IPS-15b (cell line): ENCODE measurements around the gene SYVN1.

Experiments
- H3K27me3 ChIP-seq: one replicate; pipeline ENCODE4 v1.6.1; 2013; ENCODE audit warnings: low read length; ENCODE audit not compliant: control insufficient read depth, insufficient read depth
- H3K36me3 ChIP-seq: one replicate; pipeline ENCODE4 v1.6.1; 2013; ENCODE audit warnings: low read length; ENCODE audit not compliant: control insufficient read depth, insufficient read depth
- H3K4me1 ChIP-seq: one replicate; pipeline ENCODE4 v1.6.1; 2013; ENCODE audit warnings: mild to moderate bottlenecking, low read length; ENCODE audit not compliant: control insufficient read depth, insufficient read depth
- H3K4me3 ChIP-seq: one replicate; pipeline ENCODE4 v1.5.1; 2013; ENCODE audit warnings: low read depth, low read length
- H3K9ac ChIP-seq: one replicate; pipeline ENCODE4 v1.6.1; 2013; ENCODE audit warnings: low read depth, mild to moderate bottlenecking, low read length
- H3K9me3 ChIP-seq: one replicate; pipeline ENCODE4 v1.6.1; 2013; ENCODE audit warnings: mild to moderate bottlenecking, low read length; ENCODE audit not compliant: control insufficient read depth, insufficient read depth

The SYVN1 gene

DNA sequence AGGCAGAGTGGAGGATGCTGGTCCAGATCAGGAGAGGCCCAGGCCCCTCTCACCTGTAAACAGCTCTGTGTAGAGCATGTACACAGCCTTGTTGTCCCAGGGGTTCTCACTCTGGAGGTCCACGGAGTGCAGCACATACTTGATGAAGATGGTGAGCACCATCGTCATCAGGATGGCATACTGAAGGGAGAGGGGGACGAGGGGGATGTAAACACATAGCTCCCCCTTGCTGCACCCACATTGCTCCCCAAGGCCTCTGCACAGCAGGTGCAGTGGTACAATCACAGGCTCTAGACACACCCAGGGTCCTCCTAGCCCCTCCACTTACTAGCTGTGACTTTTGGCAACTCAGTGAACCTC lies 2.9 kb downstream of the SYVN1 start:
- Histone ChIP-seq H3K9ac (no peak overlapping the region), H3K4me1 (peaks cover 4% of the 10 kb centered on the region), H3K9me3 (no peaks in the 10 kb centered on the region), H3K36me3 (peaks cover 59% of the 10 kb centered on the region), H3K4me3 (no peak overlapping the region), H3K27me3 (no peaks in the 10 kb centered on the region)

DNA sequence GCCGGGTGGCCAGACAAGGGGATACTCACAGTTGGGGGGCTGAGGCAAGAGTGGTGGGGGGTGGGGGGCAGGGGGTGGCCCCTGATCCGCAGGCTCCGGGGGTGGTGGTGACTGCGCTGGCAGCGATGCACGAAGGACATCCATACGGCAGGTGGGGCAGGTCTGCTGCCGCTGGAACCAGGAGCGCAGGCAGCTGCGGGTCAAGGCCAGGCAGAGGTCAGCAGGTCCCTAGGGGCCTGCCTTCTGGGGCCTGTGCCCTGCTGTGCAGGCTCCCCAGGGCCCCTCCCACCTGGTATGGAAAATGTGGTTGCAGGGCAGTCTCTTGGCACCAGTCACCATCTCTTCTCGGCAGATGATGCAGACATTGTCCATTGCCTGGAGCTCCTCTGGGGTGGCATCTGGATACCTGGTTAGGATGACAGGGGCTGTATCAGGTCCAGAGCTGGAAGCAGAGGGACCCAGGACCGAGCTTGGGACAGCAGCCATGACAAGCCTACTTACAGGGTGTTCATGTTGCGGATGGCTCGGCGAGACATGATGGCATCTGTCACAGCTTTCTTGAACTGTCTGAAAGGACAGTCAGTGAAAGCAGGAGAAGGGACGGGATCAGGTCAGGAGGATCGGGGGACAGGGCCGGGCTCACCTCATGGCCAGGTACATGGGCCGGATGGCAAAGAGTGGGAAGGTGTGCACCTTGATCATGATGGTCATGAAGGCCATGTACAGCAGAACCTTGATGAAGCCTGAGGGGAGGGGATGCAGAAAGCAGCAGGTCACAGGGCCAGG lies 3.5 kb downstream of the SYVN1 start:
- no peak overlapping the region for H3K4me3 ChIP-seq
- H3K36me3 ChIP-seq, result peaks cover 64% of the 10 kb centered on the region
- no peaks in the 10 kb centered on the region for H3K9me3 ChIP-seq
- no peaks in the 10 kb centered on the region for H3K27me3 ChIP-seq
- peaks cover 3% of the 10 kb centered on the region for H3K4me1 ChIP-seq
- H3K9ac ChIP-seq, result no peak overlapping the region

DNA sequence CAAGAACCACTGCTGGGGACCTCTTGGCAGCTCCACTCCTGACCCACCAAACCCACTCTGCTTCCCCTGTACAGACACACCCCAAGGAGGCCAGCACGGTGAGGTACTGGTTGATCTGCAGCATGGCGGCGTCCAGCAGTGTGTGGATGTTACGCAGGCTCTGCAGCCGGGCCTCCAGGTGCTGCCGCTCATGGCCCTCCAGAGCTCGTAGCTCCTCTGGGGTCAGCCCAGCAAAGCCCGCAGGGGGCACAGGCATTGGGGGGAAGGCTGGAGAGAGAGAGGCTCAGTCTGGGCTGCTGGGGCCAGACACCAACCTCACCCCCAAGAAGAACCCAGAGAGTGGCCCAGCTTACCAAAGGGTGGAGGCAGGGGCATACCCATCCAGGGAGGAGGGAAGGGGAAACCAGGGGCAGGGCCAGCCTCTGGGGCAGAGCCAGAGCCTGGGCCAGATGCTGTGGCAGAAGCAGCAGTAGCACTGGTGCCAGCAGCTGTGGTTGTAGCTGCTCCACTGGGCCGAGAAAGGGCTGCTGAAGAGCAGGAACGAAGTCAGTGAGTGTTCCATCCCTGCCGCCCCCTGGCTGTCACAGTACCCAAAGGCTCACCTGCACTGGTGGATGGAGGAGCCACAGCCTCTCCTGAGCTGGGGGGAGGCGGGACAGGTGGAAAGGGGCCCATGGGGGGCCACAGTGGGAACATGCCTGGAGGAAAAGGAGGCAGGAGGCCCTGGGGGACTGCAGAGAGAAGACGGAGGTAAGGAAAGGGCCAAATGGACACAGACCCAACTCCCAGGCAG lies 4.5 kb downstream of the SYVN1 start:
- no peaks in the 10 kb centered on the region for H3K9me3 ChIP-seq
- H3K27me3 ChIP-seq, result no peaks in the 10 kb centered on the region
- H3K9ac ChIP-seq, result no peak overlapping the region
- no peaks in the 10 kb centered on the region for H3K4me1 ChIP-seq
- no peak overlapping the region for H3K4me3 ChIP-seq
- peaks cover 73% of the 10 kb centered on the region for H3K36me3 ChIP-seq

DNA sequence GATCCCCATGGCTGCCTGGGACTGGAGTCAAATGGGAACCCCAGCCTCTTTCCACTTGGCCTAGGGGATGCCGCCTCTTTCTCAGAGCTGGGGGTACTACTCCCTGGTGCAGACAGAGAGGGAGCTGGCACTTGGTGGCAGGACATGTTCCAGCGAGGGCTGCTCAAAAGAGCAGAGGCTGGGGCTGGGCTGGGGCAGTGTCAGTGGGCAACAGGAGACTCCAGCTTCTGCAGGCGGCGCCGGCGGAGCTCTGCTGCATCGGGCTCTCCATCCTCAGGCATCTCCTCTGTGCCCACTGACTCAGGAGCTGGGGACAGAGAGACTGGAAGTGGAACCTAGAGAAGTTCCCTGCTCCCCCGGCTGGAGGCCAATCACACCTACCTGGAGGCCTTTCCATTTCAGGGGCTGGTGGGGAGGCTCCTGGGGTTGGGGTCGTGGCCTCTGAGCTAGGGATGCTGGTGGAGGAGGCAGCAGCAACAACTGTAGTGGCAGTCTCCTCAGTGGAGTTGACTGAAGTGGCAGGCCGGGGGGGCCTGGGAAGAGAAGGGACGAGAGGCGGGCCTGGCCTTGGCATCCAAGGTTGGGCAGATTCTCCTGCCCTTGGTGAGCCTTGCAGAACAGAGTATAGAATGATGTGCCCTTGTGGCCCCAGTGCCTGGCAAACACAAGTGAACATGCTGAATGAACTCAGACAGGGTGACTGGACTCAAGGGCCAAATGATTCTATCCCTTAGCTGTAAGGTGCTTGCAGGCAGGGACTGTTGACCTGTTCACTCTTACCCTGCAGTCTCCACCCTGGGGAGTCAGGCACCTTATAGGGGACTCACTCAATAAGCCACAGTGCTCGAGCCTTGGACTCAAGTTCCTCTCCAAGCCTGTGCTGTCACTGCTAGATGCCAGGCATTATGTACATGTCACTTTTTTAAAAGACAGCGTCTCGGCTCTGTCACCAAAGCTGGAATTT lies 5.9 kb downstream of the SYVN1 start:
- Histone ChIP-seq H3K4me1 (no peaks in the 10 kb centered on the region), H3K27me3 (no peaks in the 10 kb centered on the region), H3K36me3 (peaks cover 78% of the 10 kb centered on the region)

DNA sequence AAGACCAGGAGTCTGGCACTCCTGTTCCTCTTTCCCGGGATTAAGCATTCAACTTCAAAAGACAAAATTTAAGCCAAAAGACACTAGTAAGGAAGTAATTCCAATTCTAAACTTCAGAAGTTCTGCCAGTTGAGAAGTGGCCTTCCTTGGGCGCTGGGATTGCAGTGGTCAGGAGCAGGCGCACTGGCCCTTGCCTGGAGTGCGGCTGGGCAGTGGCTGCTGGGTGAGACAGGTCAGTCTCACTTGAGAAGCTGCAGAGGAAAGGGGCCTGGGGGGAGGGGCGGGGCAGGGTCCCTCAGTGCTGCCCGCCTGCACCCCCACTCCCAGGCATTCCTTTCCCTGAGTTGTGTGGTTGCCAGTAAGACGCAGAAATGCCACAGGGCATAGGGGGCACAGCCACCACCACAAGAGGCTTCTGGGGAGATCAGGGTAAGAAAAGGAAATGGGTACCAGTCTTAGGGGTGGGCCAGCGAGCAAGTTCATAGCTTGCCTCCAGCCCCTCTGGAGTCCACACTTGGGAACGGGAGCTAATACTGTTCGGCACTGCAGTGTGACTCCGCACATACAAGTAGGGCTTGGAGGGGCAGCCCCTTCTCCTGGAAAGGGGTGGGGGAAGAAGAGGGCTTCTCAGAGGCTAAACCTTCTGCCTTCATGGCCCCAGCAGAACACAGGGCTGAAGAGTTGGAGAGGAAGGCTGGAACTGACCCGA lies 6.7 kb downstream of the SYVN1 start:
- Histone ChIP-seq H3K36me3 (peaks cover 73% of the 10 kb centered on the region), H3K4me3 (no peak overlapping the region), H3K27me3 (no peaks in the 10 kb centered on the region), H3K4me1 (no peaks in the 10 kb centered on the region), H3K9ac (no peak overlapping the region), H3K9me3 (no peaks in the 10 kb centered on the region)

More for the DNA sequence above, 5.9 kb downstream of the SYVN1 start:
- no peaks in the 10 kb centered on the region for H3K9me3 ChIP-seq
- H3K4me3 ChIP-seq, result no peak overlapping the region
- no peak overlapping the region for H3K9ac ChIP-seq

DNA sequence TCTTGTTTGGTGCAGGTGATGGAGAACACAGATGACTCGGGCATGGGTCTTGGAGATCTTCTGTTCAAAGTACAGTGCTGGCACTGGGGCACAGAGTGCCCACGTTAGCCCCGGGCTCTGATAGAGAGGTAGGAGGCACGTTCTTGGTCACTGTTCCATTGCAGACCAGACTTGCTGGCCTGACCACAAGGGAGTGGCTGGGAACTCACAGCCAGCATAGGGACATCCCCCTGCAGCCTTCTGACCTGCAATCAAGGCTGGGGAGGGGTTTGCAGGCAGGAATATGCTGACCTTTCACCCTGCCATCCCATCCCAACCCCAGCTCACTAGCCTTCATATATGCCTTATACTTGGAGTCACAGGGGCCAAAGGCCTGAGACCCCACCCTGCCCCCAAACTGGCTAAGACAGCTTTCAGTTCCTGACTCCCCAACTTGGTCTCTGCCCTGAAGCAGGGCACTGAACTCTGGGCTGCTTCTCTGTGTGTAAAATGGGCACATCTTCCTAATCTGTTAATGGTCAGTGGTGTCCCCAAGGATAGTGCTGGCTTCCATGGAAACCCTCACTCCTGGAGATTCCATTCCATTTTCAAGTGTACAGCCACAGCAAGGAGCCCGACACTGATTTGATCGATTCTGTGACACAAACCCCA lies 7.6 kb downstream of the SYVN1 start:
- no peaks in the 10 kb centered on the region for H3K4me1 ChIP-seq
- no peak overlapping the region for H3K4me3 ChIP-seq
- peaks cover 64% of the 10 kb centered on the region for H3K36me3 ChIP-seq
- no peaks in the 10 kb centered on the region for H3K9me3 ChIP-seq
- H3K9ac ChIP-seq, result no peak overlapping the region
- no peaks in the 10 kb centered on the region for H3K27me3 ChIP-seq

DNA sequence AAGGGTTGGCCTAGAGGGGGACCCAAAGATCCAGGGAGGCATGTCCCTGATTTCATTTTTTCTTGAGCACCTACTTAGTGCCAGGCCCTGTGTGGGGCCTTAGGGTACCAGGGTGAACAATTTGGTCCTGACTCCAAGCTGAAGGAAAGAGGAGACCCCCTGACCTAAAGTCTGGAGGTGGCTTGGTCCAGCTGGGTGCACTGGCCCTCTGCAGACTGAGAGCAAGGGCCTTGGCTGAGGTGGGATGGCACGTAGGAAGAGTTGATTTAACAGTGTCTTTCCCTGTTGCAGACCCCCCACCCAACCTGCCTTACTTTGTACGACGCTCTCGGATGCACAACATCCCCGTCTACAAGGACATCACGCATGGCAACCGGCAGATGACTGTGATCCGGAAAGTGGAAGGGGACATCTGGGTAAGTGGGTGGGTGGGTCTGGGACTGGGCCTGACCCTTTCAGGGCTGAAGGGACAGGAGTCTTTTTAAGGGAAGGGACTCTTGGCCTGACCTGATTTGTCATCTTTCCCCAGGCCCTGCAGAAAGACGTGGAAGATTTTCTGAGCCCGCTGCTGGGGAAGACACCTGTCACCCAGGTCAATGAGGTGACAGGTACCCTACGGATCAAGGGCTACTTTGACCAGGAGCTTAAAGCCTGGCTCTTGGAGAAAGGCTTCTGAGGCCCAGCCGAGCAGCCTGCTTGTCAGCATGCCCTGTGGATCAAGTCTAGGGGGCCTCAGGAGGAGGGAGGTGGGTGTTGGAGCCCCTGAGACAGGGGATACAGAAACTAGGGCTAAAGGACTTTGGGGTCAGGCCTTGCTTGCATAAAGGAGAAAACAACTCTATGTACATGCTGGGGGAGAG lies 8.9 kb downstream of the SYVN1 start:
- Histone ChIP-seq H3K36me3 (peaks cover 58% of the 10 kb centered on the region), H3K9me3 (no peaks in the 10 kb centered on the region), H3K27me3 (no peaks in the 10 kb centered on the region), H3K4me3 (no peak overlapping the region), H3K4me1 (no peaks in the 10 kb centered on the region), H3K9ac (no peak overlapping the region)

DNA sequence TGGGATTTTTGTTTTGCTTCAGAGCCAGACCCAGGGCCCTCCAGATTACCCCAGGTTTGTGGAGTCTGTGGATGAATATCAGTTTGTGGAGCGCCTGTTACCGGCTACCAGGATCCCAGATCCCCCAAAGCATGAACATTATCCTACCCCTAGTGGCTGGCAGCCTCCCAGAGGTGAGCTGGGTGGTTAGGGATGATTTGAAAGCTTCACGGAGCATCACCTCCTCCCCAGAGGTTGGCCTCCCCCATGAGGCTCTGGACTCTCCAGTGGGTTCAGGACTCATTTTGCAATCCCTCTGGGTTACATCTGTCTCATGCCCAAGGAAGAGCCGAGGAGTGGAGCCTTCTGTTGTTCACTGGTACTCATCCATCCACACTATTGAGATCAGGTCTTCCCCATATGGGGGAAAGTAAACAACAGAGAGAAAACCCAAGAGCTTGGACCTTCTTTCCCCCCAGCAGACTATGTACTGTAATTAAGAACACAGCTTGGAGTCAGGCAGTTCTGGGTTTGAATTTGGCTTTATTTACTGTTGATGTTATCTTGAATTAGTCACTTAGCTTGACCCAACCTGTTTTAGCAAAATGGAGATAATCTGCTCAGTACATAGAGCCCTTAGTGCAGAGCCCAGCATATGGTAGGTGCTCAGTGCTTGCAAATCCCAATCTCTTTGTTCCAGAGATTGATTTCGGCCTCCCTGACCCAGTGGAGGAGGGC lies 9.7 kb downstream of the SYVN1 start:
- H3K9me3 ChIP-seq, result no peaks in the 10 kb centered on the region
- peaks cover 58% of the 10 kb centered on the region for H3K36me3 ChIP-seq
- H3K4me1 ChIP-seq, result no peaks in the 10 kb centered on the region
- H3K9ac ChIP-seq, result no peak overlapping the region
- H3K4me3 ChIP-seq, result no peak overlapping the region
- no peaks in the 10 kb centered on the region for H3K27me3 ChIP-seq

DNA sequence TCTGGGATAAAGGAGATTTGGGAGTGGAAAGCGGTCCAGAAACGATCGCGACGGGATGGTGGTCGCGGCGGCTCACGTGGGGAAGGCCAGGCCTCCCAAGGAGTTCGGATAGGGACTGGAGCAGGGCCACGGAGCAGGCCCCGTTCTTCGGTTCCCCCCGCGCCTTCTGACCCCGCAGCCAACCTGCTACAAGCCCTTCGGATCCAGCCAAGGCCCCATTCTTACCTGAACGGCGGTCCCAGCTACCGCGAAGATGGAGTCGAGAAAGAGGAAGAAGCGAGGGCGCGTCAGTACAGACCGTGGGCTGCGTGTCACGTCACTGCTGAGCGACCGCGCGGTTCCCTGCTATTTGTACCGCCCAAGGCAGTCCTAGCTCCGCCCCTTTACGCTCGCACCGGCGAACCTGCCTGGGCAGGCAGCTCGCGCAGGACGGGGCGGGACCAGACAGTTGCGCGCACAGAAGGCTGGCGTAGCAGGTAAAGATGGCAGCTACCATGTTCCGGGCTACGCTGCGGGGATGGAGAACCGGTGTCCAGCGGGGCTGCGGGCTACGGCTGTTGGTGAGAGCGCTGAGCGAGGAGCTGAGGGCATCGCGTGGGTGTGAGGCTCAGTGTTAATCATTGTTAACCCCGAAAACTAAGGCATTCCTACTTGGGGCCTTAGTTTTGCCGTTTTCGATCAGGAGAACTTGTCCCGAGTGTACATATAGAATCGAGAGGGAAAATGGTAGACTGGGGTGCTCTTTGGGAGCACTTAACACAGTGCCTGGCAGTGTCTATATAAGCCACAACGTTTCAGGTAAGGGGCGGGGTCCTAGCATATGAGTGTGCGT lies 12.2 kb downstream of the SYVN1 start, which contains the start of the genes FAU and MRPL49:
FAU (minus strand) TSS at position 270 of the 832 bp plus-strand sequence. CDS start 321 bp downstream, outside the sequence.
MRPL49 (plus strand) TSS at position 457 of the 832 bp plus-strand sequence; CDS start at position 483, 26 bp downstream.
- H3K9me3 ChIP-seq, result no peaks in the 10 kb centered on the region
- H3K4me1 ChIP-seq, result no peaks in the 10 kb centered on the region
- H3K4me3 ChIP-seq, result peak within 1 kb of the TSS; percentile 100
- peak within 1 kb of the TSS; percentile 98 for H3K9ac ChIP-seq
- no peaks in the 10 kb centered on the region for H3K27me3 ChIP-seq
- peaks cover 49% of the 10 kb centered on the region for H3K36me3 ChIP-seq
